HG02938 (cell line): ENCODE results near the gene CHCT1.

Experiments used
- ATAC-seq: cut with Tn5 transposase; IDR thresholded peaks from one replicate; pipeline ENCODE4 v1.9.1; 2021; ENCODE audit warnings: mild to moderate bottlenecking, moderate library complexity; ENCODE audit not compliant: unreplicated experiment

CHCT1 gene

DNA sequence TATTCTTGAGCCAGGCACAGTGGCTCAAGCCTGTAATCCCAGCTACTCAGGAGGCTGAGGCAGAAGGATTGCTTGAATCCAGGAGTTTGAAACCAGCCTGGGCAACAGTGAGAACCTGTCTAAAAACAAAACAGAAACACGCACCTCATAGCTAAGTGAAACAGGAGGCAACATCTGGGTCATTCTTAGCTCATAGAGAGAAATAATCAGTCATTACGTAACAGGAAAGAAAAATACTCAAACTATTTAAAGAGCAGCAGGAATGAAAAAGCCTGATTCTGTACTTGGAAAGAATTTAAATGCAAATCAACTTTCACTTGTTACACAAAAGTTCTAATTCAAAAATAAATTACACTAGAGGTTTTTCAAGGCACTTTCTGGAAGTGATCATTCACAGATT, 17.2 kb downstream of the CHCT1 start:
- ATAC-seq = no peak

DNA sequence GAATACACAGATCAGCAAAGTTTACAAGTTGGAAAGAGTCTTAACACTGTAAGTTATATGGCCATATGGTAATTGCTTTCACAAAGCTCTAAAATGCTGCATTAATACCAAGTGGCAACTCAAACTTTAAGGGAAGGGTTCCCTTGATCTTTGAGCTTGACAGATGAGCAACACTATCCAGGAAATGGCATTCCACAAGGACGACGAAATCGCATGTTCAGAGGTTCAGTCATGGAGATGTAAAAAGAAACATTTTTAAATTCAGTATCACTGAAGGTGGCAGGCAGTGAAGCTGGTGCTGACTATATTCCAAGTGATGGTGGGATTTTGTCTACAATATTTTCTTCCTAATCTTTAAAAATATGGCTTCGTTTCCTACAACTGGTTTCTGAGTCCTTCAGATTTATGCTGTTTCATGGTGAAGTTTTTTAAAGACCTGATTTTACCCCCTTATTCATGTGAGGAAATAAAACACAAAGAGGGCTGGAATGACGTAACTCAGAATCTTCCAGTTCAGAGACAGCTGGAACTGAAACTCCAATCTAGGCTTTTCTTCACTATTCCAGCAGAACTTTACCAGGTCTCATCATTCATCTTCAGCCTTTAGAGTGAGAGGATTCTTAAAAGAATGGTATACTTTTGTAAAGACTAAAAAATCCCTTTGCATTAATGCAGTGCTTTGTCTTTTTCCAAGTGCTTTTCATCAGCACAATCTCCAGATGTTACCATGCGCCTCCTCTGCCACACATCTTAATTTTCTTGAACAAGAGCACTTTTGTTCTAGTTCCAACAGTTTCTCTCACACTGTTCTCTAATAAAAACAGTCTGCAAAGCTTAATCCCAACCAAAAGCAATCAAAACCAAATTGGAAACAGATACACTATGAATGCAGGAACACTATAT, 20.2 kb downstream of the CHCT1 start:
- ATAC-seq = no peak

DNA sequence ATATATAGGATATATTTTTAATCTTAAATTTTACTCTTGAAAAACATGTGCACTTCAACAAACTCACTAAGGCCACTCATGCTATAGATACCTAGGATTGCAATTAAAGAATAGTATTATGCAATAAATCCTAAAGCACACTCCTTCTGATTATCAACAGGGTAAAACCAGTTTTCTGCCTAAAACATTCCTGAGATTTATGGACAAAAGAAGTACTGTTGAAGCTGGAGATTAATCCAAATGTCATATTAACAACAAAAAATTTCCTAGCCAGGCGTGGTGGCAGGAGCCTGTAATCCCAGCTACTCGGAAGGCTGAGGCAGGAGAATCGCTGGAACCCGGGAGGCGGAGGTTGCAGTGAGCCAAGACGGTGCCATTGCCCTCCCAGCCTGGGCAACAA, 21.4 kb downstream of the CHCT1 start:
- ATAC-seq = no peak

DNA sequence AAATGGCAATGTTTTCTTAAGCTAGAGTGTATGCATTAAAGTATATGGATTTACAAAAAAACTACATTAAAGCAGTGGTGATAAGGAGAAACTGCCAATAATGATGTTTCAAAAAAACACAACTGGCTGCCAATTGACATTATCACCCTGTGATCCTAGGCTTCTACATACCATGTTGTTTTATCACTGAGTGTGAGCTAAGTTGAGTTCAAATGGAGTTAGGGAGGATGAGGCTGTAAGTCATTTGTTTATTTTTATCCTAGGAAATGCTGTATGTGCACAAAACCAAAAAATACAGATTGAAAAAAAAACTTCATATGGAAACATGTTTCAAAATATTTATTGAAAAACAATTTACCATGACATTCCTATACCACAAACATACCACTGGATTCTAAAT, 22.9 kb downstream of the CHCT1 start:
- no peak for ATAC-seq

DNA sequence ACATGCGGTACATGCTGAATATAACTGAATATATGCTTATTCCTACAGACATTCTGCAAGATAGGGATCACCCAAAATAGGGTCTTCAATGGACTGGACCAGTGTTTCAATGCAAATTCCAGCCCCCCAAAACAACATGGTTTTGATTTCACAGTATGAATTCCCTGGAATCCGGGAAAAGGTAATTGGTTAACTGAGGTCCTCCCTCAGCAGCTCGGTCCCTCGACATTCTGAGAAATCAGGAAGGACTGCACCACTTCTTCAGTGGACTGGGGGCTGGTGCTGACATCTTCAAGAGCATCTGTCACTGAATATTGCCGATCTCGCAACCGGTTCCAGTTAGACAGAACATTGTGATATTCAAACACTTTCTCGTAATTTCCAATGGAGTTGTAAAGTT, 25.1 kb downstream of the CHCT1 start:
- ATAC-seq = no peak

DNA sequence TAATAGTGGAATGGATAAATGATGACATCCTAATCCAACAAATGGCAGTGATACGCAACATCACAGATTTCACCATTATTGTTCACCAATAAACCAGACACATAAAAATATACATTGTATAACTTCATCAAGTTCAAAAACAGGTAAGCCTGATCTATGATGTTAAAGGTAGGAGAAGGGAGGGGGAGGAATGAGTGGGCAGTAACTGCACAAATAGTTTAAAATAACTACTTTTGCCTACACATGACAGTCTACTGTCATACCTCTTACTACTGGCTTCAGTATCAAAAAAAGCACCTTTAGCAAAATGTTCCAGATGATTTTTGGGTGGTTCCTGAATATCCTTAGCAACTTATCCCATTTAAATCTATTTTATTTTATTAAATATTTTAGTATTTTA, 28.8 kb downstream of the CHCT1 start:
- no peak for ATAC-seq

DNA sequence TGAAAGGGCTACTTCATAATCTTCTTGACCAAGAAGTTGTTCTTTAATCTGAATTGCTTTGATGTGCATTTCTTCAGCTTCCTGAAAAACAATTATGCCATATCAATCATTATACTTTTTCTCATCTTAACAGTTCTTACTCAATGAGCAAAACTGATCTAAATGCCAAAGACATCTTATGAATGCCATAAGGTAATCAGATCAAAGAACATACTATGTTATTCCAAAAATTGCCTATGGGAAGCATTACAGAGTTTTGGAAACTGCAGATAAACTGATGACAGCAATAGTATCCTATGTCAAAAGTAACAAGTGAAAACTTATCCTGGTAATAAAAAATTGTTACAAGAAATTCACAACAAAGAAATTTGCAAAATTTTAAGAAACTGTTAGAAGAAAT, 29.7 kb downstream of the CHCT1 start:
- ATAC-seq = no peak

DNA sequence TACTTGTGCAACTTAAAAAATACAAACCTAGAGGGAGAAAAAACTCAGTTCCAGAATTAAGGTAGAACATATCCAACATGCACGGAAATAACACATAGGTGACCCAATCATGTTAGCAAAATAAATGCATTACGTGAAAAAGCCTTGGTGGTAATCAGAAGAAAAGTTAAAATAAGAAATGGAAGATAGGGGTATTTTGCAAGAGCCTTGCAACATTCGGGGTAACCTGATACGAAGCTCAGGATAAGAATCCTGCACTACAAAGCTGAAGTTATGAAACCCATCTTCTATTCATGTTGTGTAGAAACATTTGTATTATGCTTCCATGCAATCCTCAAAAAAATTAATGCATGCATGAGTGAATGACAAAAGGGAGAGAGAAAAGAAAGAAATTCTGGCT, 33.1 kb downstream of the CHCT1 start:
- ATAC-seq = no peak

DNA sequence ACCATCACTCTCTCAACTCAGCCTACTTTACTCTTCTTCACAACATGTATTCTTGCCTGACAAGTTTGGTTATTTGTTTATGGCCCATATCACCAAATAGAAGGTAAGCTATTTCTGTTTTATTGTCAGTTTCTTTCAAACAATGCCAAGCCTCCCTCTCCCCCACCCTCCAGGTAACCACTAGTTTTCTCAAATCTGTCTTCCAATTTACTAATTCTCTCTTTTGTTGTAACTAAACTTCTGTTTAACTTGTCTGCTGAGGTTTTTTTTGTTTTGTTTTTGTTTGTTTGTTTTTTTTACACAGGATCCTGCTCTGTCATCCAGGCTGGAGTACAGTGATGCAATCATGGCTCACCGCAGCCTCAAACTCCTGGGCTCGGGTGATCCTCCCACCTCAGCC, 34.9 kb downstream of the CHCT1 start:
- no peak for ATAC-seq

DNA sequence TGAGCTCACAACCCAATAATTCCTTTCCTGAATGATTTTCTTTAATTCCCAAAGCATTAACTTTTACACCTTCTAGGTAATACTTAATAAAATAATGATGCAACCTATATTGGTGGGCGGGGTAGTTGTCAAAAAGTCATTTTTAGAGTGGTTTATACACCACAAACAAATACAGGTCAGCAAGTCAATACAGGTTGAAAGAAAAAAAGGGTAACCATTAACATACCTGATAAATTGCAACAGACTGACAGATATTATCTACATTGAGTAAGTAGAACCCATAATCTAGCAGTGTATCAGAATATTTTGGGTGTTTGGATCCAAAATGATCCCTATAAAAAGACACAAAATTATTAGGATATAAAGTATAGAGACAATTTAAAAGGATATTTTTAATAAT, 39.3 kb downstream of the CHCT1 start:
- ATAC-seq = no peak

DNA sequence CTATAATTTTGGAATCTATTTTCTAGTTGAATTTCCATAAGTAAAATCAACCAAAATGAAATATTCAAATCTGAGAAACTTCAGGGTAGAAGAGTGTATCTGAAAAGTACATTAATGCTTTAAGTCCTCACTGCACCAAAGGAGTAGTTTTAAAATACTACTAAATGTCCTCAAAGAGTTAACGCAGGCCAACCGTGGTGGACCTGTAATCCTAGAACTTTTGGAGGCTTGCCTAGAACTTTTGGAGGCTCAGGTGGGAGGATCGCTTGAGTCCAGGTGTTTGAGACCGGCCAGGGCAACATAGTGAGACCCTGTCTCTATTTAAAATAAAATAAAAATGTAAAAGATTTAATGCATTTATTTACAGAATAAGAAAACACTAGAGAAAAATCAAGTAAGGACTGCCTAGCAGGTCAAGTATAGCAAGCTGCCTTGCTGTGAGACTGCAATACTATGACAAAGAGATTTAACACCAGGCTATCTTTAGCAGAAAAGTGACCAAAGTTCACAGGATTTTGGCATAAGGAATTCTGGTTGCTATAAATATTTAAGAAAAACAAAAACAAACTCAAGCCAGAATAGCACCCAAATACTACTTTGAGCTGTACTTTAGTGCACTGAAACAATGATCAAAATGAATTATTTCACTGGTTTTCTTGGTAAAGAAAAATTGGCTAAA, 41.0 kb downstream of the CHCT1 start:
- no peak for ATAC-seq

DNA sequence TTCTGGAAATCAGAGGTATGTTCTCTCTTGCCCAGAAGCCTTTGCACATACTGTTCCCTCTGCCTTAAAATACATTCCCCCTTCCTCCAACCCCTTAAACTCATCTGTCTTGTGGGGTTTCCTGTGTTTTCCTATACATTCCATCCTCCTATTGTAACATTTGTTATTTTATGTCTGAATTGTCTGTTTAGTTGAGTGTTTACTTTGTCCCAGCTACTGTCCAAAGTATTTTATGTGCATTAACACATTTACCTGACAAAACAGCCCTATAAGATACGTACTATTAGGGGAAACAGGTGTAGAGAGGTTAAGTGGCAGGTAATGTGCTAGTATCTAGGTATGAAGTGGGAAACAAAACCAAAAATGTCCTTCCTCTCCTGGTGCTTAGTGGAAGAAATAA, 42.1 kb downstream of the CHCT1 start:
- no peak for ATAC-seq

DNA sequence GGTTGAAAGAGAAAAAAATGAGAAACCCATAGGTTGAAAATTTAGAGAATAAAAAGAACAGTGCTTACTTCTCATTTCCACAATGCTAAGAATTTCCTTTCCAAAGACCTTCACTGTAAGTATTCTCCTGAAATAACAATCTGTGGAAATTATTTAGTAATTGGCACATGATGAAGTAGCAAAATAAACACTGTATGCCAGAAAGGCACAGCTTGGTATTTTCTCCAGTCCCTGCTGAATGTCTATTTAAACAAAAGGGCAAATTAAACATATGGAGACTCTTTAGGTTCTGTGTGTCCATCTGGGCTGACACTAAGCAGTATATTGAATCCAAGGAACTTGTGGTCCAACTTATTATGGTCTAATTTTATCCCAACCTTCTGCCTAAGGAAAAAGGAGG, 46.1 kb downstream of the CHCT1 start:
- no peak for ATAC-seq

DNA sequence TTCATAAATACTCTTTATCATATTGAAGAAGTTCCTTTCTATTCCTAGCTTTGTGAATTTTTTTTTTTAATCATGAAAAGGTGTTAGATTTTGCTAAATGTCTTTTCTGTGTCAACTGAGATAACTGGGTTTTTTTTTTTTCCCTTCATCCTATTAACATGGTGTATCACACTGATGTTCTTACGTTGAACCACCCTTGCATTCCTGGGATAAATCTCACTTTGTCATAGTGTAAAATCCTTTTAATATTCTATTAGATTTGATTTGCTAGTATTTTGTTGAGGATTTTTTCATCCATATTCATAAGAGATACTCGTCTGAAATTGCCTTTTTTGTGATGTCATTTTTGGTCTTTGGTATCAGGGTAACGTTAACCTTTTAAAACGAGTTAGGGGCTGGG, 49.2 kb downstream of the CHCT1 start:
- no peak for ATAC-seq

DNA sequence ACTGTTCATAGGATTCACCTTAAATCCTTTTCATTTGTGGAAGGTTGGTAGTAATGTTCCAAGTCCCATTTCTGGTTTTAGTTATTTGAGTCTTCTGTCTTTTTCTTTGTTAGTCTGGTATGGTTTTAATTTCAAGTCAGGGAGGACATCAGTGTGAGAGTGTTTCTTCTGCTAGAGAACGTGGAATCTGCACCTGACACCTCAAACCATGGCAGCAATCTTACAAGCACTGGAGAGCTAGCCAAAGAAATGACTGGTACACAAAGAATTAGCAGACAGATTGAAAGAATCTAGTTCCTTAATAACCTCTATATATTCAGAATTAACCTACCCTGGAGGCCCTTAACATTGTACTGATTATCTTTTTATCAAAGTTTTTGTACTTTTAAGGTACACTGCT, 50.2 kb downstream of the CHCT1 start:
- no peak for ATAC-seq

DNA sequence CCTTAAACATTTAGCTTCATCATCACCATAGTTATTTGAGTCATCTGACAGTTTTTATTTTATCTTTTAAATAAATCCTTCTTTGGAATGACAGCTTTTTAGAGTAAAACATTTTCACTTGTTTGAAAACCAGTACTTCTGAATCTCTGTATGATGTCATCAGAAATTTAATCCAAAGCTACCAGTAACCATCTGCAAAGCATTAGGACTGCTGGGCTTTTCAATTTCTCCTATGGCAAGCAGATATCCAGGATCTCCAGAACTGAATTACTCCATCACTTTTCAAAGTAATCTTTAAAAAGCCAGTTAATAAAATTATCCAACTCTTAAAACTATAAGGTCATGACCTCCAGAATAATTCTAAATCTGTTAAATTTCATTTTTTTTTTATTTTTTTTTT, 51.5 kb downstream of the CHCT1 start:
- ATAC-seq = no peak
